Upper lobe of right lung (tissue), 1 donor: ENCODE data around the gene RUSF1. TPM values are rescaled to one million over a fixed set of nuclear protein-coding genes. Genes with fewer than 3 reads are reported as not detected.

ENCODE experiments used
- ATAC-seq: fragments of 200-7000 bp; cut with Tn5 transposase; one replicate; pipeline ENCODE4 v1.9.1; 2020; ENCODE audit warnings: mild to moderate bottlenecking, moderate library complexity
- DNase-seq: peaks from one replicate; pipeline ENCODE4 v3.0.0-alpha.2; 2020
- H3K27ac ChIP-seq: fragments of 200-600 bp; one replicate; pipeline ENCODE4 v1.8.0; 2022
- H3K27me3 ChIP-seq: fragments of 200-600 bp; one replicate; pipeline ENCODE4 v1.8.0; 2022; ENCODE audit warnings: mild to moderate bottlenecking
- H3K36me3 ChIP-seq: fragments of 200-600 bp; one replicate; pipeline ENCODE4 v1.8.0; 2022
- H3K4me1 ChIP-seq: fragments of 200-600 bp; one replicate; pipeline ENCODE4 v1.8.0; 2022
- H3K4me3 ChIP-seq: fragments of 200-600 bp; one replicate; pipeline ENCODE4 v1.8.0; 2022; ENCODE audit warnings: mild to moderate bottlenecking
- H3K9me3 ChIP-seq: fragments of 200-600 bp; one replicate; pipeline ENCODE4 v1.8.0; 2022
- CTCF ChIP-seq: fragments of 200-600 bp; IDR thresholded peaks from one replicate; pipeline ENCODE4 v1.8.0; 2022; ENCODE audit warnings: antibody characterized with exemption
- intact Hi-C: fragments of 100-400 bp; cut with DNase I; formaldehyde crosslinking; loops from one replicate; pipeline ENCODE4 v1.11.0; 2022
- total RNA-seq: library from RNA; stranded (reverse); fragmentation: NEBNext Ultra II Directional; extraction: Animal tissue kit (Norgen Biotek cat#: 25700); gene quantifications from one replicate; pipeline ENCODE4 v1.2.1, GENCODE V29; 2021
- donor health status: DM: no; HTN: yes; CAD: no; lungs with severe emphysema.

RUSF1 gene
- total RNA-seq, 1 donor from 2014 or later = 62.8 TPM

GRCh38 chr16:31493506-31494125 lies 14.6 kb downstream of the RUSF1 start:
- ATAC-seq (no peak), DNase-seq (no peak)
- Histone ChIP-seq H3K9me3 (no peaks in the 10 kb centered on the region), H3K36me3 (peaks cover 66% of the 10 kb centered on the region), H3K27me3 (no peaks in the 10 kb centered on the region), H3K27ac (no peak overlapping the region), H3K4me3 (no peak overlapping the region), H3K4me1 (no peaks in the 10 kb centered on the region)
- intact Hi-C loops = no loop called here
- no peak for TF ChIP-seq CTCF

- TF ChIP-seq CTCF = no peak
- Histone ChIP-seq H3K9me3 (no peaks in the 10 kb centered on the region), H3K36me3 (peaks cover 53% of the 10 kb centered on the region), H3K4me3 (no peak overlapping the region), H3K4me1 (peaks cover 10% of the 10 kb centered on the region), H3K27ac (no peak overlapping the region), H3K27me3 (no peaks in the 10 kb centered on the region)
- DNase-seq (no peak), ATAC-seq (no peak)
- intact Hi-C loops = no loop called here
These were observed 16.3 kb downstream of the RUSF1 start for GRCh38 chr16:31491778-31492418.

GRCh38 chr16:31489616-31490584 lies 18.3 kb downstream of the RUSF1 start:
- Histone ChIP-seq H3K27me3 (no peaks in the 10 kb centered on the region), H3K4me3 (no peak overlapping the region), H3K27ac (no peak overlapping the region), H3K4me1 (peaks cover 10% of the 10 kb centered on the region), H3K9me3 (no peaks in the 10 kb centered on the region), H3K36me3 (peaks cover 33% of the 10 kb centered on the region)
- ATAC-seq (no peak), DNase-seq (no peak)
- no peak for TF ChIP-seq CTCF
- intact Hi-C loops = no loop called here

GRCh38 chr16:31489298-31489564 lies 19.0 kb downstream of the RUSF1 start:
- no peaks in the 10 kb centered on the region for H3K9me3 ChIP-seq
- no peak overlapping the region for H3K4me3 ChIP-seq
- TF ChIP-seq CTCF = no peak
- DNase-seq = no peak
- H3K36me3 ChIP-seq = peaks cover 29% of the 10 kb centered on the region
- no peak overlapping the region for H3K27ac ChIP-seq
- intact Hi-C loops = no loop called here
- no peaks in the 10 kb centered on the region for H3K27me3 ChIP-seq
- peaks cover 10% of the 10 kb centered on the region for H3K4me1 ChIP-seq
- ATAC-seq = no peak

GRCh38 chr16:31488468-31489297 lies 19.5 kb downstream of the RUSF1 start:
- intact Hi-C loops = no loop called here
- Histone ChIP-seq H3K27ac (peak overlapping the region; percentile 11), H3K36me3 (peaks cover 23% of the 10 kb centered on the region), H3K9me3 (no peaks in the 10 kb centered on the region), H3K4me1 (peaks cover 10% of the 10 kb centered on the region), H3K4me3 (peak overlapping the region; percentile 56), H3K27me3 (no peaks in the 10 kb centered on the region)
- no peak for TF ChIP-seq CTCF
- no peak for ATAC-seq
- no peak for DNase-seq
